GM18858 (cell line): ENCODE measurements around the gene RAD23A.
"Not testable (repeated sequence)": the region's sequence is repeated elsewhere in the genome, so short reads cannot be mapped to it uniquely, and the experiment has no call there.

Experiments
- ATAC-seq: cut with Tn5 transposase; IDR thresholded peaks from one replicate; pipeline ENCODE4 v1.9.1; 2021; ENCODE audit not compliant: unreplicated experiment

Gene RAD23A

GRCh38 chr19:12945479-12946091 is at the start of gene RAD23A:
Gene RAD23A (plus strand): TSS chr19:12945862. CDS start chr19:12945949, 87 bp downstream.
- ATAC-seq: peak; percentile 64

GRCh38 chr19:12896460-12896859 is 49.2 kb upstream of the RAD23A start:
- no peak for ATAC-seq

GRCh38 chr19:12899891-12900518 is 45.7 kb upstream of the RAD23A start:
- ATAC-seq: no peak

GRCh38 chr19:12907166-12907565 is 38.5 kb upstream of the RAD23A start:
- ATAC-seq: no peak

- ATAC-seq: no peak
These were observed 33.1 kb upstream of the RAD23A start for GRCh38 chr19:12912571-12912970.

GRCh38 chr19:12913011-12913561 is 32.6 kb upstream of the RAD23A start:
- no peak for ATAC-seq

- ATAC-seq: no peak
These were observed 31.6 kb upstream of the RAD23A start for GRCh38 chr19:12913851-12914690.

GRCh38 chr19:12915860-12916259 is 29.8 kb upstream of the RAD23A start:
- ATAC-seq: not testable (repeated sequence)

- no peak for ATAC-seq
These were observed 27.4 kb upstream of the RAD23A start for GRCh38 chr19:12918253-12918652.

GRCh38 chr19:12921047-12921446 is 24.6 kb upstream of the RAD23A start:
- no peak for ATAC-seq

- no peak for ATAC-seq
These were observed 22.7 kb upstream of the RAD23A start for GRCh38 chr19:12922959-12923358.

- ATAC-seq: no peak
These were observed 20.9 kb upstream of the RAD23A start for GRCh38 chr19:12924621-12925310.

GRCh38 chr19:12930002-12930645 is 15.5 kb upstream of the RAD23A start:
- no peak for ATAC-seq

GRCh38 chr19:12932392-12933286 is 13.0 kb upstream of the RAD23A start:
- no peak for ATAC-seq

GRCh38 chr19:12933287-12934072 is 12.2 kb upstream of the RAD23A start, which contains the start of gene FARSA:
Gene FARSA (minus strand): TSS chr19:12933711. CDS start chr19:12933696, 15 bp downstream.
- peak; percentile 29 for ATAC-seq

- ATAC-seq: no peak
These were observed 10.6 kb upstream of the RAD23A start for GRCh38 chr19:12935071-12935470.

GRCh38 chr19:12936582-12936981 is 9.1 kb upstream of the RAD23A start:
- no peak for ATAC-seq

- no peak for ATAC-seq
These were observed 8.4 kb upstream of the RAD23A start for GRCh38 chr19:12937093-12937926.
